CD4-positive, alpha-beta T cell (primary cell): ENCODE measurements around the gene TMEM272. TPM values are rescaled to one million over a fixed set of nuclear protein-coding genes. Genes with fewer than 3 reads are reported as not detected.

Experiments used
- ATAC-seq: fragments of 200-7000 bp; cut with Tn5 transposase; one replicate; pipeline ENCODE4 v1.10.0; 2022; ENCODE audit warnings: mild to moderate bottlenecking; ENCODE audit not compliant: poor library complexity
- CTCF ChIA-PET: fragments of 350-600 bp; sonication (Branson Sonifier 250); formaldehyde crosslinking; loops from one replicate; lab custom pipeline; 2021; ENCODE audit warnings: antibody characterized with exemption, inconsistent platforms; lab: Charles Lee
- POLR2A ChIA-PET: fragments of 350-600 bp; sonication (Branson Sonifier 250); formaldehyde crosslinking; loops from one replicate; lab custom pipeline; 2021; ENCODE audit warnings: antibody characterized with exemption, inconsistent platforms; lab: Charles Lee
- DNase-seq, 14 experiments: peaks; one replicate each; pipeline ENCODE4 v3.0.0-alpha.2; 2013 to 2020; ENCODE audit warnings: mixed read lengths in 2 of 14
- H3K27ac ChIP-seq, 2 donors: one replicate each; pipeline versions ENCODE4 v1.5.1 to v1.7.0; 2013; ENCODE audit warnings: low read length in 2 of 2, low read depth in 1 of 2, mild to moderate bottlenecking in 1 of 2
- H3K27me3 ChIP-seq, 2 experiments: 1 replicate in 1 of 2; 2 replicates in 1 of 2; pipeline versions ENCODE4 v1.6.1 to v1.7.0; 2013; ENCODE audit warnings: low read length in 2 of 2, control low read depth in 1 of 2, mild to moderate bottlenecking in 1 of 2, moderate library complexity in 1 of 2; ENCODE audit not compliant: insufficient read depth in 2 of 2, control insufficient read depth in 1 of 2
- H3K36me3 ChIP-seq: one replicate; pipeline ENCODE4 v1.6.1; 2013; ENCODE audit warnings: low read length, control low read depth; ENCODE audit not compliant: insufficient read depth
- H3K4me1 ChIP-seq: one replicate; pipeline ENCODE4 v1.6.1; 2013; ENCODE audit warnings: low read length, control low read depth; ENCODE audit not compliant: insufficient read depth
- H3K4me3 ChIP-seq: one replicate; pipeline ENCODE4 v1.5.1; 2013; ENCODE audit warnings: mild to moderate bottlenecking, low read length, moderate library complexity
- H3K9me3 ChIP-seq, 2 experiments: 1 replicate in 1 of 2; 2 replicates in 1 of 2; pipeline versions ENCODE4 v1.6.1 to v1.7.0; 2013; ENCODE audit warnings: low read length in 2 of 2, mild to moderate bottlenecking in 2 of 2, control low read depth in 1 of 2, moderate library complexity in 1 of 2; ENCODE audit not compliant: control insufficient read depth in 1 of 2, insufficient read depth in 1 of 2
- H3K27ac Mint-ChIP-seq: one replicate; pipeline ENCODE4 v1.8.0; 2020; ENCODE audit warnings: mixed read lengths
- H3K27me3 Mint-ChIP-seq: one replicate; pipeline ENCODE4 v1.8.0; 2021; ENCODE audit warnings: mixed read lengths
- H3K36me3 Mint-ChIP-seq: one replicate; pipeline ENCODE4 v1.8.0; 2021; ENCODE audit warnings: low read depth, mixed read lengths
- H3K4me1 Mint-ChIP-seq: one replicate; pipeline ENCODE4 v1.8.0; 2021; ENCODE audit warnings: low read depth, mixed read lengths
- H3K4me3 Mint-ChIP-seq: one replicate; pipeline ENCODE4 v1.8.0; 2020; ENCODE audit warnings: mild to moderate bottlenecking, mixed read lengths
- H3K9me3 Mint-ChIP-seq: one replicate; pipeline ENCODE4 v1.8.0; 2020; ENCODE audit warnings: mixed read lengths
- CTCF ChIP-seq: fragments of 200-600 bp; IDR thresholded peaks from one replicate; pipeline ENCODE4 v1.8.0; 2022; ENCODE audit warnings: antibody characterized with exemption, mild to moderate bottlenecking
- intact Hi-C, 2 experiments: fragments of 100-400 bp; cut with DNase I in 1 of 2; cut with micrococcal nuclease in 1 of 2; formaldehyde crosslinking; loops; one replicate each; pipeline versions ENCODE4 v1.15.1 to v1.9.0; 2023 to 2025; cut with DNase I, micrococcal nuclease
- total RNA-seq, 174 experiments: library from RNA in 2 of 174; stranded (reverse) in 2 of 174; gene quantifications; one replicate each; pipeline ENCODE4 v1.2.3 and lab custom pipeline; 2021 to 2026

Gene TMEM272
- total RNA-seq, 2 experiments from 2014 or later = 2.7 to 2.8 TPM

GRCh38 chr13:51797664-51798488 is 47.1 kb downstream of the TMEM272 start:
- TF ChIP-seq CTCF = peak; percentile 71
- H3K4me3 ChIP-seq = no peak overlapping the region
- Mint-ChIP-seq H3K4me3 (no peak overlapping the region), H3K27ac (peak overlapping the region; percentile 99), H3K36me3 (peaks cover 32% of the 10 kb centered on the region), H3K9me3 (no peaks in the 10 kb centered on the region), H3K4me1 (peaks cover 27% of the 10 kb centered on the region), H3K27me3 (no peaks in the 10 kb centered on the region)
- CTCF ChIA-PET = interaction anchor here (0.5 to 2.0 kb wide), 27 partner anchors 9 to 673 kb away, joined by 3 to 14 read pairs (median 4); partner anchors contain the start of gene INTS6
- H3K9me3 ChIP-seq = no peaks in the 10 kb centered on the region
- H3K36me3 ChIP-seq = peaks cover 22% of the 10 kb centered on the region
- ATAC-seq (peak; percentile 63), DNase-seq (peak; percentile 36 to 87 (median 58))
- H3K4me1 ChIP-seq = peaks cover 34% of the 10 kb centered on the region
- no peak overlapping the region for H3K27ac ChIP-seq
- no peaks in the 10 kb centered on the region for H3K27me3 ChIP-seq
- intact Hi-C loops = loop anchor here (1.0 to 10.0 kb wide), 5 partner anchors 353 to 671 kb away; no protein-coding TSS in a partner anchor
- POLR2A ChIA-PET = interaction anchor here (0.6 to 7.4 kb wide), 13 partner anchors 23 to 887 kb away, joined by 3 to 135 read pairs (median 4); partner anchors contain the start of gene INTS6

- Mint-ChIP-seq H3K36me3 (peaks cover 46% of the 10 kb centered on the region), H3K27me3 (no peaks in the 10 kb centered on the region), H3K4me3 (no peak overlapping the region), H3K4me1 (peaks cover 13% of the 10 kb centered on the region), H3K27ac (peak overlapping the region; percentile 49), H3K9me3 (no peaks in the 10 kb centered on the region)
- H3K4me3 ChIP-seq = no peak overlapping the region
- H3K36me3 ChIP-seq = peaks cover 32% of the 10 kb centered on the region
- DNase-seq (no peak), ATAC-seq (no peak)
- POLR2A ChIA-PET = interaction anchor here (0.6 to 7.4 kb wide), 6 partner anchors 24 to 1799 kb away, joined by 3 to 135 read pairs (median 6); partner anchors contain the start of gene INTS6
- TF ChIP-seq CTCF = no peak
- peaks cover 20% of the 10 kb centered on the region for H3K4me1 ChIP-seq
- intact Hi-C loops = loop anchor here (2.0 to 10.0 kb wide), 3 partner anchors 352 to 669 kb away; no protein-coding TSS in a partner anchor
- CTCF ChIA-PET = interaction anchor here (1.5 to 1.6 kb wide), 2 partner anchors 25 to 210 kb away, joined by 5 to 6 read pairs; no protein-coding TSS in a partner anchor
- H3K27ac ChIP-seq = no peak overlapping the region
- no peaks in the 10 kb centered on the region for H3K9me3 ChIP-seq
- H3K27me3 ChIP-seq = no peaks in the 10 kb centered on the region
These were observed 48.4 kb downstream of the TMEM272 start for GRCh38 chr13:51796546-51796945.

- no peak for DNase-seq
- Histone ChIP-seq H3K27me3 (no peaks in the 10 kb centered on the region), H3K36me3 (peaks cover 33% of the 10 kb centered on the region), H3K27ac (no peak overlapping the region), H3K9me3 (no peaks in the 10 kb centered on the region), H3K4me3 (no peak overlapping the region), H3K4me1 (peaks cover 11% of the 10 kb centered on the region)
- H3K27me3 Mint-ChIP-seq = no peaks in the 10 kb centered on the region
- no peak overlapping the region for H3K4me3 Mint-ChIP-seq
- TF ChIP-seq CTCF = no peak
- no peak for ATAC-seq
- peaks cover 52% of the 10 kb centered on the region for H3K36me3 Mint-ChIP-seq
- no peak overlapping the region for H3K27ac Mint-ChIP-seq
- ChIA-PET POLR2A (interaction anchor here (1.0 to 1.4 kb wide), 2 partner anchors 210 to 342 kb away, joined by 4 read pairs; partner anchors contain the start of gene INTS6), CTCF (no interaction called here)
- peaks cover 10% of the 10 kb centered on the region for H3K4me1 Mint-ChIP-seq
- intact Hi-C loops = loop anchor here in 1 of 2 experiments (5.0 to 10.0 kb wide), 2 partner anchors 511 to 668 kb away; no protein-coding TSS in a partner anchor
- H3K9me3 Mint-ChIP-seq = no peaks in the 10 kb centered on the region
These were observed 49.6 kb downstream of the TMEM272 start for GRCh38 chr13:51795419-51795818.
